Measurements from ENCODE around the gene LOX. TPM values are rescaled to one million over a fixed set of nuclear protein-coding genes. Genes with fewer than 3 reads are reported as not detected.

LOX gene
- total RNA-seq (2011; cell fraction: chromatin; rRNA removed; ENCODE audit: low replicate concordance): not detected in 2 replicates
- total RNA-seq (2011; cell fraction: nucleolus; rRNA removed): not detected in 2 replicates
- total RNA-seq (2011; cell fraction: nucleoplasm; rRNA removed): not detected in 2 replicates
- total RNA-seq (2014; rRNA removed) (not detected in 2 replicates), total RNA-seq (2014; rRNA removed; fragmentation: Illumina TruSeq; extraction: Trizol) (not detected in 2 replicates), total RNA-seq (2015; rRNA removed; fragmentation: Illumina TruSeq; extraction: Trizol) (not detected in 2 replicates), total RNA-seq (2021) (0.09 and 0.34 TPM in 2 replicates), polyA plus RNA-seq (2011; rRNA removed) (not detected in 2 replicates), polyA plus RNA-seq (2014; fragmentation: Illumina TruSeq; extraction: Trizol) (not detected in 2 replicates), polyA plus RNA-seq (2014; fragmentation: Nextera tagmentation; extraction: Ambion mirVana) (under 1 TPM in 1 of 2 experiments, not detected in 1; 0.06 TPM), polyA plus RNA-seq (2014; rRNA removed) (not detected in 2 replicates), polyA minus RNA-seq (2011; rRNA and poly(A)+ RNA removed) (not detected in 2 replicates), Bru-seq, nascent RNA (percentile 6 among the genes with signal in this experiment), BruChase-seq, experiment 1, labeled RNA remaining after a 2-hour chase (not detected), BruChase-seq, experiment 2, labeled RNA remaining after a 6-hour chase (percentile 7 among the genes with signal in this experiment)
- 0.03 TPM in 1 of 2 replicates, not detected in the other for polyA plus RNA-seq (2011; cell fraction: cytosol; rRNA removed)
- polyA plus RNA-seq (2011; cell fraction: nucleus; rRNA removed): not detected in 2 replicates
- 0.04 and 0.12 TPM in 2 replicates for polyA plus RNA-seq (2012)
- 2.4 TPM in 1 of 2 replicates, not detected in the other for polyA minus RNA-seq (2011; cell fraction: cytosol; rRNA and poly(A)+ RNA removed)
- not detected in 2 replicates for polyA minus RNA-seq (2011; cell fraction: nucleus; rRNA and poly(A)+ RNA removed)
- long read RNA-seq, experiment 1: 0 reads
- long read RNA-seq, experiment 2: 0 reads
- long read RNA-seq, experiment 3: 0 reads

- TF ChIP-seq, protein P1, sequence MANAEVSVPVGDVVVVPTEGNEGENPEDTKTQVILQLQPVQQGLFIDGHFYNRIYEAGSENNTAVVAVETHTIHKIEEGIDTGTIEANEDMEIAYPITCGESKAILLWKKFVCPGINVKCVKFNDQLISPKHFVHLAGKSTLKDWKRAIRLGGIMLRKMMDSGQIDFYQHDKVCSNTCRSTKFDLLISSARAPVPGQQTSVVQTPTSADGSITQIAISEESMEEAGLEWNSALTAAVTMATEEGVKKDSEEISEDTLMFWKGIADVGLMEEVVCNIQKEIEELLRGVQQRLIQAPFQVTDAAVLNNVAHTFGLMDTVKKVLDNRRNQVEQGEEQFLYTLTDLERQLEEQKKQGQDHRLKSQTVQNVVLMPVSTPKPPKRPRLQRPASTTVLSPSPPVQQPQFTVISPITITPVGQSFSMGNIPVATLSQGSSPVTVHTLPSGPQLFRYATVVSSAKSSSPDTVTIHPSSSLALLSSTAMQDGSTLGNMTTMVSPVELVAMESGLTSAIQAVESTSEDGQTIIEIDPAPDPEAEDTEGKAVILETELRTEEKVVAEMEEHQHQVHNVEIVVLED (CRISPR knock-in tag; IDR thresholded peaks at IDR 0.05): no peak
- TF ChIP-seq POLR2G (IDR thresholded peaks at IDR 0.05; ENCODE audit: low read depth, low read length) (no peak), NR0B1 (IDR thresholded peaks at IDR 0.05; ENCODE audit: partially characterized antibody) (no peak), RBBP5 (IDR thresholded peaks at IDR 0.05; ENCODE audit: borderline replicate concordance, insufficient read depth, low read length, poor library complexity, severe bottlenecking) (no peak), ETV5 (CRISPR knock-in tag; IDR thresholded peaks at IDR 0.05; ENCODE audit: low read depth) (no peak), RBM34 (IDR thresholded peaks at IDR 0.05; ENCODE audit: borderline replicate concordance, insufficient read depth, low read length) (no peak), BRF1 (IDR thresholded peaks at IDR 0.05; ENCODE audit: borderline replicate concordance, extremely low read depth, insufficient read length) (no peak), ZBTB43 (CRISPR knock-in tag; IDR thresholded peaks at IDR 0.05) (no peak)
- TF ChIP-seq, protein P2, sequence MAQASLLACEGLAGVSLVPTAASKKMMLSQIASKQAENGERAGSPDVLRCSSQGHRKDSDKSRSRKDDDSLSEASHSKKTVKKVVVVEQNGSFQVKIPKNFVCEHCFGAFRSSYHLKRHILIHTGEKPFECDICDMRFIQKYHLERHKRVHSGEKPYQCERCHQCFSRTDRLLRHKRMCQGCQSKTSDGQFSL (CRISPR knock-in tag; IDR thresholded peaks at IDR 0.05): no peak
- TF ChIP-seq, protein P2 (tag; IDR thresholded peaks at IDR 0.05): no peak
- Histone ChIP-seq H3K9me1 (ENCODE audit: control insufficient read depth, insufficient read depth, low read length) (no peaks in the 10 kb centered on the region), H2AFZ (ENCODE audit: low read depth, low read length) (no peak within 1 kb of the TSS), H3K4me2 (ENCODE audit: insufficient read depth, low read length) (no peak within 1 kb of the TSS), H3K4me3 (no peak within 1 kb of the TSS), H3K4me1 (replicated peaks in 1 of 2; ENCODE audit: control insufficient read depth in 2 of 2, insufficient read depth in 2 of 2, low read length in 2 of 2) (no peaks in the 10 kb centered on the region), H3K79me2 (ENCODE audit: control insufficient read depth, insufficient read depth, low read length) (no peaks in the 10 kb centered on the region), H3K9me3 (replicated peaks; ENCODE audit: control insufficient read depth, insufficient read depth, low read depth, low read length) (no peaks in the 10 kb centered on the region), H4K20me1 (replicated peaks; ENCODE audit: control insufficient read depth, insufficient read depth, low read length) (no peaks in the 10 kb centered on the region), H3K27ac (ENCODE audit: extremely low read depth, low read depth, low read length) (no peak within 1 kb of the TSS), H3K36me3 (ENCODE audit: control insufficient read depth, insufficient read depth, low read length) (no peaks in the 10 kb centered on the region), H3K27me3 (ENCODE audit: control insufficient read depth in 2 of 2, insufficient read depth in 2 of 2, low read length in 2 of 2) (no peaks in the 10 kb centered on the region), H3K9ac (ENCODE audit: insufficient read depth in 1 of 2, low read depth in 2 of 2, low read length in 2 of 2) (no peak within 1 kb of the TSS)
- no peak for DNase-seq (ENCODE audit: extremely low read depth in 1 of 4, low spot score in 3 of 4)
- 64% methylated on average over 27 of the region's 35 CpGs for WGBS (ENCODE audit: insufficient coverage, low coverage, missing lambda C conversion rate)
- FAIRE-seq: no peak
- no TSS peak for BruUV-seq (replicated peaks)
- intact Hi-C loops (cut with micrococcal nuclease): no loop called here
- ChIA-PET CTCF (ENCODE audit: low intra/inter-chr PET ratio) (no interaction called here), POLR2A (no interaction called here)
- ATAC-seq: no peak
- in situ Hi-C loops (cut with MboI): no loop called here
Measured at GRCh38 chr5:122078116-122079110, at the start of gene LOX. LOX (minus strand) TSS chr5:122078259; CDS start chr5:122077985, 274 bp downstream.

Measured in K562 (cell line).